Panc1 (cell line): ENCODE results near the gene SPRYD3.

ENCODE experiments used
- CTCF ChIP-seq: fragments of 450-650 bp; IDR thresholded peaks from 2 replicates; pipeline ENCODE4 v1.5.1; 2017; ENCODE audit warnings: mild to moderate bottlenecking
- POLR2AphosphoS5 ChIP-seq: IDR thresholded peaks from 2 replicates; pipeline ENCODE4 v1.6.1; 2012; ENCODE audit warnings: mild to moderate bottlenecking, low read depth, low read length, moderate library complexity

DNA sequence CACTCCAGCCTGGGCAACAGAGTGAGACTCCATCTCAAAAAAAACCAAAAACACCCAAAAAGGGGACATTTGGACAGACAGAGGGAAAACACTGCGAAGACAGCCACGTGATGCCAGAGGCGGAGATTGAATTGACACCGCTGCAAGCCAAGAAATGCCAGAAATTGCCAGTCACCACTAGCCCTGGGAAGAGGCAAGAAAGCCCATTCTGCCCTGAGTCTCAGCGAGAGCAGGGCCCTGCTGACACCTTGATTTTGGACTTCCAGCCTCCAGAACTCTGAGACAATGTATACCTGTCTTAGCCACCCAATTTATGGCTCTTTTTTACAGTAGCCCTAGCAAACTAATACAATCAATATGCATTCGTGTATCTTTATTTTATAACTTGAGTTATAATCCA, 10.9 kb upstream of the SPRYD3 start:
- TF ChIP-seq POLR2AphosphoS5 (no peak), CTCF (no peak)
